WTC11 (cell line): ENCODE measurements around the gene ZNF521. TPM values are rescaled to one million over a fixed set of nuclear protein-coding genes. Genes with fewer than 3 reads are reported as not detected.

Source experiments
- ATAC-seq: fragments of 200-7000 bp; cut with Tn5 transposase; 2 replicates; pipeline ENCODE4 v1.10.0; 2021; ENCODE audit warnings: mild to moderate bottlenecking, moderate library complexity
- CTCF ChIA-PET: fragments of 300-600 bp; sonication (Branson Sonifier 250); formaldehyde crosslinking; loops from one replicate; lab custom pipeline; 2021; ENCODE audit warnings: antibody characterized with exemption; lab: Charles Lee
- POLR2A ChIA-PET: fragments of 350-600 bp; sonication (Branson Sonifier 250); formaldehyde crosslinking; loops from one replicate; lab custom pipeline; 2021; ENCODE audit warnings: antibody characterized with exemption; lab: Charles Lee
- DNase-seq: peaks from one replicate; pipeline ENCODE4 v3.0.0; 2021; ENCODE audit warnings: low spot score
- H3K27ac Mint-ChIP-seq: 2 replicates; pipeline ENCODE4 v1.8.0; 2021; ENCODE audit warnings: mixed read lengths
- H3K27me3 Mint-ChIP-seq: 2 replicates; pipeline ENCODE4 v1.8.0; 2021; ENCODE audit warnings: low read depth, mild to moderate bottlenecking, moderate library complexity, mixed read lengths
- H3K36me3 Mint-ChIP-seq: 2 replicates; pipeline ENCODE4 v1.8.0; 2021; ENCODE audit warnings: mixed read lengths
- H3K4me1 Mint-ChIP-seq: 2 replicates; pipeline ENCODE4 v1.8.0; 2022; ENCODE audit warnings: mixed read lengths
- H3K4me3 Mint-ChIP-seq: 2 replicates; pipeline ENCODE4 v1.8.0; 2021; ENCODE audit warnings: mild to moderate bottlenecking, moderate library complexity, mixed read lengths
- H3K9me3 Mint-ChIP-seq: 2 replicates; pipeline ENCODE4 v1.8.0; 2021; ENCODE audit warnings: mixed read lengths
- MXD4 ChIP-seq: fragments of 250-450 bp; sonication (Bioruptor Pico); IDR thresholded peaks from 2 replicates; pipeline ENCODE4 v1.8.0; 2021; ENCODE audit warnings: mild to moderate bottlenecking, moderate library complexity, borderline replicate concordance
- NFE2L1 ChIP-seq: sonication (generic); formaldehyde crosslinking; IDR thresholded peaks from 2 replicates; pipeline ENCODE4 v1.8.1; 2023; ENCODE audit warnings: missing genetic modification reagents
- NFYB ChIP-seq: sonication (generic); formaldehyde crosslinking; conservative IDR thresholded peaks from 2 replicates; pipeline ENCODE4 v1.8.0; 2022; ENCODE audit warnings: low read depth, missing genetic modification reagents
- NR1H2 ChIP-seq: sonication (generic); formaldehyde crosslinking; IDR thresholded peaks from 2 replicates; pipeline ENCODE4 v1.9.0; 2021; ENCODE audit warnings: mild to moderate bottlenecking, moderate library complexity, missing genetic modification reagents
- NR3C1 ChIP-seq: sonication (generic); formaldehyde crosslinking; conservative IDR thresholded peaks from 2 replicates; pipeline ENCODE4 v1.8.1; 2023; ENCODE audit warnings: low read depth, mild to moderate bottlenecking, missing genetic modification reagents
- SMAD3 ChIP-seq: sonication (generic); formaldehyde crosslinking; IDR thresholded peaks from 2 replicates; pipeline ENCODE4 v1.8.0; 2022; ENCODE audit warnings: missing genetic modification reagents, mild to moderate bottlenecking, borderline replicate concordance
- SMAD4 ChIP-seq: sonication (generic); formaldehyde crosslinking; IDR thresholded peaks from 2 replicates; pipeline ENCODE4 v1.8.0; 2022; ENCODE audit warnings: mild to moderate bottlenecking, missing genetic modification reagents
- ZNF219 ChIP-seq: sonication (generic); formaldehyde crosslinking; IDR thresholded peaks from 2 replicates; pipeline ENCODE4 v1.8.0; 2023; ENCODE audit warnings: missing genetic modification reagents, mild to moderate bottlenecking, borderline replicate concordance
- ZNF317 ChIP-seq: sonication (generic); formaldehyde crosslinking; IDR thresholded peaks from 2 replicates; pipeline ENCODE4 v1.8.1; 2023; ENCODE audit warnings: low read depth, mild to moderate bottlenecking, moderate library complexity, missing genetic modification reagents, borderline replicate concordance
- total RNA-seq: library from RNA; stranded (reverse); gene quantifications from 3 replicates; pipeline ENCODE4 v1.2.3, GENCODE V29; 2021
- TF ChIP-seq, protein P1 (sequence below): fragments of 250-450 bp; sonication (Bioruptor Pico); conservative IDR thresholded peaks from 2 replicates; pipeline ENCODE4 v1.9.0; 2021; ENCODE audit warnings: mild to moderate bottlenecking
- TF ChIP-seq, protein P2 (sequence below): sonication (generic); formaldehyde crosslinking; IDR thresholded peaks from 2 replicates; pipeline ENCODE4 v1.8.1; 2022; ENCODE audit warnings: missing genetic modification reagents, borderline replicate concordance
- TF ChIP-seq, protein P3 (sequence below): sonication (generic); formaldehyde crosslinking; conservative IDR thresholded peaks from 2 replicates; pipeline ENCODE4 v1.8.1; 2022; ENCODE audit warnings: mild to moderate bottlenecking, missing genetic modification reagents
- TF ChIP-seq, protein P4 (sequence below): sonication (generic); formaldehyde crosslinking; IDR thresholded peaks from 2 replicates; pipeline ENCODE4 v1.8.0; 2023; ENCODE audit warnings: missing genetic modification reagents, mild to moderate bottlenecking, borderline replicate concordance
- TF ChIP-seq, protein P5 (sequence below): sonication (generic); formaldehyde crosslinking; IDR thresholded peaks from 2 replicates; pipeline ENCODE4 v1.8.0; 2022; ENCODE audit warnings: mild to moderate bottlenecking, missing genetic modification reagents
- TF ChIP-seq, protein P6 (sequence below): fragments of 250-450 bp; sonication (Bioruptor Pico); IDR thresholded peaks from 2 replicates; pipeline ENCODE4 v1.9.0; 2021; ENCODE audit warnings: moderate library complexity, mild to moderate bottlenecking, inconsistent platforms, borderline replicate concordance
- TF ChIP-seq, protein P7 (sequence below): sonication (generic); formaldehyde crosslinking; IDR thresholded peaks from 2 replicates; pipeline ENCODE4 v1.8.0; 2022; ENCODE audit warnings: mild to moderate bottlenecking, missing genetic modification reagents

The ZNF521 gene
- total RNA-seq, 1 experiment from 2014 or later: 15.3 TPM

DNA sequence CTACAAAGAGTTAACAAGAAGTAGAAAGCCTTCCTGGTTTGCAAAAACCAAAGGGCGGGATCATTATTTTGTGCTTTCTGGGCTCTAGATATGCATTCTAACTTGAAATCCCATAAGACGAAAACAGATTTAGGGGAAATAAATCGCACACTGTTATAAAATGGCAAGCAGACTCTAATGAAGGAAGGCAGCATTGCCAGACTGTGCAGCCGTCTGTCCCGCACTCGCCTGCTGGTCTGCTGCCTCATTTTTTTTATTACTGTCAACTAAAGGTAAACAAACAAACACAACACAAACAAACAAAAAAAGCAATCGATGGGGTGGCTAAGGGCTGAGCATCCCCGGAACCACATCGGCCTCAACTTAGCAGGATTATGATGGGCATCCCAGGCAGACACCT lies 24.4 kb downstream of the ZNF521 start:
- Mint-ChIP-seq H3K4me3 (no peak overlapping the region), H3K36me3 (no peaks in the 10 kb centered on the region), H3K9me3 (no peaks in the 10 kb centered on the region), H3K4me1 (peaks cover 45% of the 10 kb centered on the region), H3K27me3 (no peaks in the 10 kb centered on the region), H3K27ac (no peak overlapping the region)
- POLR2A ChIA-PET: no interaction called here
- ATAC-seq (no peak), DNase-seq (no peak)
- CTCF ChIA-PET: no interaction called here
- TF ChIP-seq NFE2L1 (CRISPR knock-in tag) (no peak), SMAD4 (no peak), NR1H2 (CRISPR knock-in tag) (no peak), MXD4 (no peak), NFYB (CRISPR knock-in tag) (no peak), ZNF219 (CRISPR knock-in tag) (no peak), ZNF317 (CRISPR knock-in tag) (no peak), SMAD3 (CRISPR knock-in tag) (no peak), NR3C1 (CRISPR knock-in tag) (no peak)
- TF ChIP-seq, protein P1, sequence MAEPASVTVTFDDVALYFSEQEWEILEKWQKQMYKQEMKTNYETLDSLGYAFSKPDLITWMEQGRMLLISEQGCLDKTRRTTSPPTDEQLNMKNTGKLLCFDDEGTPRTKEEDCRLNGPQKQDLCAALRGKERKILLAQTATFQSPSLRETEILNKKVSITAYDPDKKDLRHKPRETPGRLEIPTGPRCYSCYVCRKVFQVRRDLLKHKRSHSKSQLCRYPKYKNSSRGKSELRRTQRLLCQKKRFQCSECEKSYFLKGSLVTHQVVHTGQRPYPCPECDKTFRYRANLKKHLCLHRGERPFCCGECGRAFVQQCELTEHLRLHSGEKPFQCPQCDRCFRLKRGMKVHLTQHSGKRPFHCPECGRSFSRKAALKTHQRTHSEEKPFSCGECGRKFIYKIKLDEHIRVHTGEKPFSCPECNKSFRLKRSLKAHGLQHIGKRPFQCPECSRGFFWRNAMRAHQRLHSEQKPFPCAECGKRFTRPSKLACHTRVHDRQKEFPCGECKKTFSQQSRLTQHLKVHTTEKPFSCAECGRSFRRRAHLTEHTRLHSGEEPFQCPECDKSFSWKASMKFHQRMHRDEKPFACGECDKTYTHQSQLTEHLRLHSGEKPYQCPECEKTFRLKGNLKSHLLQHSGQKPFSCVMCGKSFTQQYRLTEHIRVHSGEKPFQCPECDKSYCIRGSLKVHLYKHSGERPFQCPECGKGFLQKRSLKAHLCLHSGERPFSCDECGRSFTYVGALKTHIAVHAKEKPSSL (CRISPR knock-in tag): no peak
- TF ChIP-seq, protein P2, sequence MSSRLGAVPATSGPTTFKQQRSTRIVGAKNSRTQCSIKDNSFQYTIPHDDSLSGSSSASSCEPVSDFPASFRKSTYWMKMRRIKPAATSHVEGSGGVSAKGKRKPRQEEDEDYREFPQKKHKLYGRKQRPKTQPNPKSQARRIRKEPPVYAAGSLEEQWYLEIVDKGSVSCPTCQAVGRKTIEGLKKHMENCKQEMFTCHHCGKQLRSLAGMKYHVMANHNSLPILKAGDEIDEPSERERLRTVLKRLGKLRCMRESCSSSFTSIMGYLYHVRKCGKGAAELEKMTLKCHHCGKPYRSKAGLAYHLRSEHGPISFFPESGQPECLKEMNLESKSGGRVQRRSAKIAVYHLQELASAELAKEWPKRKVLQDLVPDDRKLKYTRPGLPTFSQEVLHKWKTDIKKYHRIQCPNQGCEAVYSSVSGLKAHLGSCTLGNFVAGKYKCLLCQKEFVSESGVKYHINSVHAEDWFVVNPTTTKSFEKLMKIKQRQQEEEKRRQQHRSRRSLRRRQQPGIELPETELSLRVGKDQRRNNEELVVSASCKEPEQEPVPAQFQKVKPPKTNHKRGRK: no peak
- TF ChIP-seq, protein P3, sequence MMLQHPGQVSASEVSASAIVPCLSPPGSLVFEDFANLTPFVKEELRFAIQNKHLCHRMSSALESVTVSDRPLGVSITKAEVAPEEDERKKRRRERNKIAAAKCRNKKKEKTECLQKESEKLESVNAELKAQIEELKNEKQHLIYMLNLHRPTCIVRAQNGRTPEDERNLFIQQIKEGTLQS (CRISPR knock-in tag): no peak
- TF ChIP-seq, protein P4, sequence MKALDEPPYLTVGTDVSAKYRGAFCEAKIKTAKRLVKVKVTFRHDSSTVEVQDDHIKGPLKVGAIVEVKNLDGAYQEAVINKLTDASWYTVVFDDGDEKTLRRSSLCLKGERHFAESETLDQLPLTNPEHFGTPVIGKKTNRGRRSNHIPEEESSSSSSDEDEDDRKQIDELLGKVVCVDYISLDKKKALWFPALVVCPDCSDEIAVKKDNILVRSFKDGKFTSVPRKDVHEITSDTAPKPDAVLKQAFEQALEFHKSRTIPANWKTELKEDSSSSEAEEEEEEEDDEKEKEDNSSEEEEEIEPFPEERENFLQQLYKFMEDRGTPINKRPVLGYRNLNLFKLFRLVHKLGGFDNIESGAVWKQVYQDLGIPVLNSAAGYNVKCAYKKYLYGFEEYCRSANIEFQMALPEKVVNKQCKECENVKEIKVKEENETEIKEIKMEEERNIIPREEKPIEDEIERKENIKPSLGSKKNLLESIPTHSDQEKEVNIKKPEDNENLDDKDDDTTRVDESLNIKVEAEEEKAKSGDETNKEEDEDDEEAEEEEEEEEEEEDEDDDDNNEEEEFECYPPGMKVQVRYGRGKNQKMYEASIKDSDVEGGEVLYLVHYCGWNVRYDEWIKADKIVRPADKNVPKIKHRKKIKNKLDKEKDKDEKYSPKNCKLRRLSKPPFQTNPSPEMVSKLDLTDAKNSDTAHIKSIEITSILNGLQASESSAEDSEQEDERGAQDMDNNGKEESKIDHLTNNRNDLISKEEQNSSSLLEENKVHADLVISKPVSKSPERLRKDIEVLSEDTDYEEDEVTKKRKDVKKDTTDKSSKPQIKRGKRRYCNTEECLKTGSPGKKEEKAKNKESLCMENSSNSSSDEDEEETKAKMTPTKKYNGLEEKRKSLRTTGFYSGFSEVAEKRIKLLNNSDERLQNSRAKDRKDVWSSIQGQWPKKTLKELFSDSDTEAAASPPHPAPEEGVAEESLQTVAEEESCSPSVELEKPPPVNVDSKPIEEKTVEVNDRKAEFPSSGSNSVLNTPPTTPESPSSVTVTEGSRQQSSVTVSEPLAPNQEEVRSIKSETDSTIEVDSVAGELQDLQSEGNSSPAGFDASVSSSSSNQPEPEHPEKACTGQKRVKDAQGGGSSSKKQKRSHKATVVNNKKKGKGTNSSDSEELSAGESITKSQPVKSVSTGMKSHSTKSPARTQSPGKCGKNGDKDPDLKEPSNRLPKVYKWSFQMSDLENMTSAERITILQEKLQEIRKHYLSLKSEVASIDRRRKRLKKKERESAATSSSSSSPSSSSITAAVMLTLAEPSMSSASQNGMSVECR: no peak
- TF ChIP-seq, protein P5, sequence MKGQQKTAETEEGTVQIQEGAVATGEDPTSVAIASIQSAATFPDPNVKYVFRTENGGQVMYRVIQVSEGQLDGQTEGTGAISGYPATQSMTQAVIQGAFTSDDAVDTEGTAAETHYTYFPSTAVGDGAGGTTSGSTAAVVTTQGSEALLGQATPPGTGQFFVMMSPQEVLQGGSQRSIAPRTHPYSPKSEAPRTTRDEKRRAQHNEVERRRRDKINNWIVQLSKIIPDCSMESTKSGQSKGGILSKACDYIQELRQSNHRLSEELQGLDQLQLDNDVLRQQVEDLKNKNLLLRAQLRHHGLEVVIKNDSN: no peak
- TF ChIP-seq, protein P6, sequence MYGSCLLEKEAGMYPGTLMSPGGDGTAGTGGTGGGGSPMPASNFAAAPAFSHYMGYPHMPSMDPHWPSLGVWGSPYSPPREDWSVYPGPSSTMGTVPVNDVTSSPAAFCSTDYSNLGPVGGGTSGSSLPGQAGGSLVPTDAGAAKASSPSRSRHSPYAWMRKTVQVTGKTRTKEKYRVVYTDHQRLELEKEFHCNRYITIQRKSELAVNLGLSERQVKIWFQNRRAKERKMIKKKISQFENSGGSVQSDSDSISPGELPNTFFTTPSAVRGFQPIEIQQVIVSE (CRISPR knock-in tag): no peak
- TF ChIP-seq, protein P7, sequence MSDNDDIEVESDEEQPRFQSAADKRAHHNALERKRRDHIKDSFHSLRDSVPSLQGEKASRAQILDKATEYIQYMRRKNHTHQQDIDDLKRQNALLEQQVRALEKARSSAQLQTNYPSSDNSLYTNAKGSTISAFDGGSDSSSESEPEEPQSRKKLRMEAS (CRISPR knock-in tag): no peak
